GM21447 (cell line): Measurements from ENCODE around the gene WIPF1.

Experiments used
- ATAC-seq: cut with Tn5 transposase; IDR thresholded peaks from one replicate; pipeline ENCODE4 v1.9.1; 2021; ENCODE audit not compliant: unreplicated experiment

WIPF1 gene

DNA sequence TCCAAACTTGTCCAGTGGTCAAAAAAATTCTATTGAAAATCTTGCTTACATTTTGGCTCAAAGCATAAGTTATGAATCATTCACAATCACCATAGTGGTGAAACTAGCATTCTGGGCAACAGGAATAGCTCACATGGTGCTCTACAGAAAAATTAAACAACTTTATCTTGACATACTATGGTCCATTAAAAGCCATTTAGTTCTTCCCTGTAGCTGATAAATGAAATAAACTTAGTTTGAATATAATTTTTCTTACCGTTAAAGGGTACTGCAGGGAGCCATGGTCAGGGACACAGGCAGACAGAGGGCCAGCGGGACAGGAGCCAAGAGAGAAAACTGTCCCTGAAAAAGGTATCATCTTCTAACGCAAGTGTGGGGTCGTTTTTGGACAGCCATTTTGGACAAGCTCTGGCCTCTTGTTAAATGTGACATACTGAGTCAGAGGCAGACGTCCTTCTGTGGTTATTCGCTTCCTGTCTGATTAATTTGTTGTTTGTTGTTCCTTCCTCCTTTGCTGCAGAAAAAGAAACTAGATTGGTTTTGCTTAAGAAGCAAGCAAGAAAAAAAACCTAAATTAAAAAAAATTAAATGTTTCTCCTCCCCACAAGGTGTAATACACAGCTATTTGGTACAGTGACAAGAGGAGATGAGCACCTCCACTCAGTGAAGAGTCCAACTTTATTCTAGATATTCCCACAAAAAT is at the start of gene WIPF1:
Gene WIPF1, minus strand, starts transcription at position 460 of the 703 bp plus-strand sequence. CDS start 12,231 bp downstream, outside the sequence.
- peak; percentile 44 for ATAC-seq

DNA sequence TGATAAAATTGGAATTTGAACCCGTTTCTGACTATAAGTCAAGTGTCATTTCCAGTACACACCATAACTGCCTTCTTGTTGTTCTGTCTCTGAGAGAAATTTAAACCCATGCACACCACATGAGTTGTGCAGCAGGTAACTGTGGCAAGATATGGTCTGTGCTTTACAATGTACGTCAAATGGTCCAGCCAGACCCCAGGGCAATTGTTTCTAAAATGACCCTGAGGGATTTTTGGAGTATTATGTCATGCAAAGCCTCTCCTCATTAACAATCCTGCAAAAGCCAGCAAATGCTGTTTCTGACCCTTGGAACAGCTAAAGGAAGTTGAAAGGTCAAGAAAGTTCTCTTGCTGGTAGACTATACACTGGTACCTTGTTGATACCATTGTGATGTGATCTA is 47.7 kb upstream of the WIPF1 start:
- ATAC-seq = no peak

- no peak for ATAC-seq
These were observed 46.8 kb upstream of the WIPF1 start for GRCh38 chr2:174644406-174644805.

- no peak for ATAC-seq
These were observed 45.8 kb upstream of the WIPF1 start for GRCh38 chr2:174643356-174643755.

DNA sequence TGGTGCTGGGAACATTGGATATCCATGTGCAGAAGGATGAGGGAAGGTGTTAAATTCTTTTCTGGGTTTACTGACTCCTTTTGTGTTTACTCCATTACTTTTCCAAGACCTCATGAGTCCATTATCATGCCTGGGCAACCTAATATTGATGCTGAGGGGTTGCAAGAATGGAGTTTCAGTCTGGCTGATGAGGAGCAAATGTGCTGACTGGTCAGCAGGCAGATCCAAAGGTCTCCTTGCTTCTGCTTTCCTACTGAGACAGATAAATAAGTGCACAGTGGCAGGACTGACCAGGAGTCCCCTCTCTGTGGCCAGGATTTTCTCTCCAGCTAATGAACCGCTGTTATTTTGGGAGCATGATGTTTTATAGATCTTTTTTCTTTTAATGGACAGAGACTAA is 43.6 kb upstream of the WIPF1 start:
- no peak for ATAC-seq

- ATAC-seq = no peak
These were observed 39.4 kb upstream of the WIPF1 start for GRCh38 chr2:174636987-174637386.

- no peak for ATAC-seq
These were observed 38.3 kb upstream of the WIPF1 start for GRCh38 chr2:174635776-174636404.

DNA sequence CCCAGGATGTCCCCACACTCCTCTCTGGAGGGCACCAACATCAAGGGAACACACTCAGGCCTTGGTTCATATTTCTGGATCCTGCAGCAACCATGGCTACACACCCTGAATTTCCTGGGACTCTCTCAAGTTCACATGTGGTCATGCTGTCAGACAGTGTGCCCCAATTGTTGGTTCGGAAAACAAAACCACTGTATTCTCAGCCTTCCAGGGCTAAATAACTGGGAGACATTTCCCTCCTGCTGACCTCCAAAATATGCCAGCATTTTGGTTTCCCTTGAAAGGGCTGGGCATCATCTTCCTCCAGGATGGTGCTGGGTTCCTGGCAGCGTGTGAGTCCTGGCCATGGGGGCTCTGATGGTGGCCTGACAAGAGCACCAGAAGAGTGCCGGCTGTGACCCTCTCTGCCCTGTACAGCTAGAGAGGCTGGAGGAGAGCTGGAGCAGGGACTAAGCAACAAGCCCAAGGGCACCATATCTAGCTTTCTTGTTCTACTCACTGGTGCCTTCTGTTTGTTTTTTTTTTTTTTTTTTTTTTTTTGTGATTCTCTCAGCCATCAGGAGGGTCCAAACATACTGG is 37.5 kb upstream of the WIPF1 start:
- peak; percentile 1 for ATAC-seq

GRCh38 chr2:174634130-174635014 is 36.8 kb upstream of the WIPF1 start:
- ATAC-seq = peak; percentile 68

DNA sequence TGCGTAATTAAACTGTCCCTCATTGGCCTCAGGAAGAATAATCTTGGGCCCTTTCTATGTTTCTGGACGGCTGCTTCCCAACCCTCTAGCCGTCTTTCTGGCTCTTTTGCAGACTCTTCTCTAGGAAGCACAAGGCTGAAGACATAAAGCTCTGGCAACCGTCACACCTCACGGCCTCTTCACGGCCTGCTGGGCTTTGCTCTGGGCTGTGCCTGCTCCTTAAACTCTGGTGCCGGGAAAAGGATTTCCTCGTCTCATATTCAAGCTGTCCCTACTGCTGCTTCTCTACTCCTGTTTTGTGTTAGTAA is 36.0 kb upstream of the WIPF1 start:
- no peak for ATAC-seq

DNA sequence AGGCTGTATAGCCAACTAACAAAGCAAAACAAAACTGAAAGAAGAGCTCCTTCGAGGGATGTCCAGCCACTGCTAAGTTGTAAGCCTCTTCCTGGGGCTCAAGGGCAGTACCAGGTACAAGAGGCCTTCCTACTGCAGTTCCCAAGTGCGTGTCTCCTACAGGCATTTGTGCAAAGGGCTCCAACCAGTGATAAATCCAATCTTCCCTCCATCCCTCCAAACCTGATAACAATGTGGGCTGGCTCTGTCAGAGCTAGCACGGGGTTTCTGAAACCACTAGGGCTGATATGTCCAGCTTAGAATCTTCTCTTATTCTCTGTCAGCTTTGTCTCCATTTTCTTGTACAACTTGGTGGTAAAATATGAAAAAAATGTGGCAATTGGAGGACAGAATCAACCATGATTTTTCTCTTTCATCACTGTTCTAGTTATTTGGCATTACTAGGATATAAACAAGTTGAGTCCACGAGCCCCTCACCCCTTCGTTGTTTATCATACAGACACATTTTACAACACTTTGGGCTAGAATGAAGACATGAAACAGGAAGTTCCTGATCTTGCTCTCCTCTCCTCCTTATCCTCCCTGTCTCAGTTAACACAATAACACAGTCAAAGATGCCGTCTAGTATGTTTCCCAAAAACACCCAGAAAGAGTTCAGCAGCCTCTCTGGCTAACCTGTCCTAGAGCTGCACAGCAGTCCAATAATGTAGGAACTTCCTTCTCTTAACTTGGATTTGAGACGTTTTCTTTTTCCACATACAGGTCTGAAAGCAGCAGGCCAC is 35.4 kb upstream of the WIPF1 start:
- ATAC-seq = peak; percentile 31

DNA sequence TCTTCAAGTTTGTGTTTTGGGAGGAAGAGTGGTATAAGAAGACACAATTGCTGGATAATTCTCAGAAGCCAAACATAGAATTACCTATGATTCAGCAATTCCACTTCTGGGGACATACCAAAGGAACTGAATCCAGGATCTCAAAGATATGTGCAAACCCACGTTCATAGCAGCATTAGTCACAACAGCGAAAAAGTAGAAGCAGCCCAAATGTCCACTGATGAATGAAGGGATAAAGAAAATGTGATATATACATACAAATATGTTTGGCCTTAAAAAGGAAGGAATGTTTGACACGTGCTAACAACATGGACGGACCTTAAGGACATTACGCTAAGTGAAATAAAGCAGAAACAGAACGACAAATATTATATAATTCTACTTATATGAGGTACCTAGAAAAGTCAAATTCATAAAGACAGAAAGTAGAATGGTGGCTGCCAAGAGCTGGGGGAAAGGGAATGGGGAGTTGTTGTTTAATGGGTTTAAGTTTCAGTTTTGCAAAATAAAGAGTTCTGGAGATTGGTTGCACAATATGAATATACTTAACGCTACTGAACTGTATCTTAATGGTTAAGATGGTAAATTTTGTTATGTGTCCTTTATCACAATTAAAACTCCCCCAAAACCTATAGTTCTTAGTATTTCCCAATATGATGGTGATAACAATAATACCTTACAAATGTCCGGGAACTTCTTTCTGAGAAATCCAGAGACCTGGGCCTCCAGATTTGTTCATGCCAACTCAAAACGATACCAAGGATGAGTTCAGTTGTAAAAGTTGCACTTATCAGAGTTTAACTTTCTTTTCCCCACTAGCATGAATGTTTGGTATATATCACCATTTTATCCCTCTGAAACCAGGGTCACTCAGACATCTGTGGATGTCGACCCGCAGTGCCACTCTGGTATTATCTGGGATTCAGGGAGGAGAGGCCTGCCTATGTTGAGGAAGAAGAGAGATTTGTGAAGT is 33.7 kb upstream of the WIPF1 start:
- no peak for ATAC-seq

GRCh38 chr2:174630107-174630506 is 32.5 kb upstream of the WIPF1 start:
- ATAC-seq = no peak

DNA sequence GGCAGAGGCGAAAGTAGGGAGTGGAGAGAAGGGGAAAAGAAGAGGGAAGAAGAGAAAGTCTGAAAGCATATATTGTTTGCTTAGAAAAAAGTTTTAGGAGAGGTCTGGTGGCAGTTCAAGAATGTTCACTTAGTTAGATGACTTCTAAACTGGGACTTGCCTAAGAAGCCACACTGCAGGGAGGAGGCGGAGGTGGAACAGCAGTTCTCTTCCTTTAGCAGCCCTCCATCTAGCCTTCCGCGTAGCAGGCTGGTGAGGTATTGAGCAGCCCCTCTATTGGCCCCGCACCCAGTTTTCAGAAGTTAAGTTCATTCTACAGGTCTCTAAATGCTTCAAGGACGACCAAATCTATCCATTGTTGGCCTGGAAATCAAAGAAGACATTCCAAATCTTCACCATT is 31.9 kb upstream of the WIPF1 start:
- no peak for ATAC-seq

DNA sequence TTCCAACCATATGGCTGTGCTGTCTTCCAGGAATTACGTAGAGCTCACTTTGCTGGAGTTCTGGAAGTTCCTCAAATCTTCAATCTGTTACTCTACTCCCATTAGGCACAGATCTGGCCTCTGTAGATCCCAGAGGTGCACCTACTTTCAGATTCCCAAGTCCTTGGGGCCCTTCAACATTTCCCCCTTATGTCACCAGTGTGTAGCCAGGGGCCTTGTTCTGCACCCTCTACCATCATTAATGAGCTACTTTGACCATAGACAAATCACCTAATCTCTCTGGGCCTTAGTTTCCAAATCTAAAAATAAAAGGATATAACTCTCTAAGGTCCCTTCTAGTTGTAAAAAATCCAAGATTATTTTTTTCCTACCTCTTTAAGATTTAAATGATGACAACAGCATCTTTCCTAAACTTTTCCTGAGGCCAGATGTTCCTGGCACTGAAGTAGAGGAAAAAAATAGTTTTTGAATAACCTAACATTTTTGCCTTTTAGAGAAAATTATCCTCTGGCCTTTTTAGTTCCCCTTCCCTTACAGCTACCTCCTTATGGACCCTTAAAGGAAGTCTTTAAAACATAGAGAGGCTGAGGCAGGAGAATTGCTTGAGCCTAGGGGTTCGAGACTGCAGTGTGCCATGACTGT is 31.0 kb upstream of the WIPF1 start:
- ATAC-seq = no peak

DNA sequence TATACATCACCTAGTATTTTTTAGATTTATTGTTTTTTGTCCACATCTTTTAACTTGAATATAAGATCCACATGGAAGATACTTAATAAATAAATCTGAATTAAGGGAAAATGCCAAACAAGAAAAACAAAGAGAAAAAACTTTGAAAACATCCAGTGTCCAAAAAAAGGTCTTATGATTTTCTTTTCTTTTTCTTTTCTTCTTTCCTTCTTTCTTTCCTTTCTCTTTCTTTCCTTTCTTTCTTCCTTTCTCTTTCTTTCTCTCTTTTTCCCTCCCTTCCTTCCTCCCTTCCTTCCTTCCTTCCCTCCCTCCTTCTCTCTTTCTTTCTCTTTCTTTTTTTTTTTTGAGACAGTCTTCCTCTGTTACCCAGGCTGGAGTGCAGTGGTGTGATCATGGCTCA is 29.6 kb upstream of the WIPF1 start:
- ATAC-seq = no peak

DNA sequence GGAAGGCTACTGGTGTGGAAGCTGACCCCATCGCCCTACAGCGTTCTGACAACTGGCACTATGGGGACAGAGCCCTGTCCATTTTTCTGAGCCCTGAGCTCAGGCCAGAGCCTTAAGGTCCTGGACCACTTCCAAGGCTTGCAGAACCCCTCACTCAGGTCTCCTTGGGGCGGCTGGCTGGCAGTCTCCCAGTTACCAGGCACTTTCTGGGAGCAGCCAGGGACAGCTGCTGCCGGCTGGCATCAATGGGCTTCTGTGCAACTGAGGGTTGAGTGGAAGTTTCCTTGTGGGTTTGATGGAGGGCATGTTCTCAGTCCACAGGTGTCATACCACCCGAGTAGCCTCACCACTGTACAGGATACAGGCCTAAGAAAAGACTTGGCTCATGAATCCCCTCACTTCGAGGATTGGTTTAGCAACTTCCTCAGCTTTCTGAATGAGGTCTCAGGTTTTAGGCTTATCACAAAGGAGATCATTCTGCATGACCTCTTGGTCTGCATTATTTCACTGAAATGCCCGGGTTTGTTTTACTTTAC is 27.4 kb upstream of the WIPF1 start:
- no peak for ATAC-seq

DNA sequence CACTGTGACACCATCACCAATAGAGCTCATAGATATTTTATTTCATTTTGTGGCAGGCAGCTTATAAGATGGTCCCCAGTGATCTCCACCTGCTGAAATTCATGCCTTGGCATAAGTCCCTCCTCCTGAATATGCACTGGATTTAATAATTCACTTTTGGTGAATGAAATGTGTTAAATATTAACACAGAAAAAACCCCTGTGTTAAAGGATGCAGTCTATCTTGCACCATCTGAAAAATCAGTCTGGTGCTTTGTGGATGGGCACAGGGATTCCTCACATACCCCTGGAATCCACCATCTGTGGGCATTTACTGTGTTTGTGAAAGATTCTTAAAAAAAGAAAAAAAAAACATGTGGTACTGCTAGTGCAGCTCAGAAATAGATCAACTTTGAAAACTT is 26.1 kb upstream of the WIPF1 start:
- ATAC-seq = no peak

DNA sequence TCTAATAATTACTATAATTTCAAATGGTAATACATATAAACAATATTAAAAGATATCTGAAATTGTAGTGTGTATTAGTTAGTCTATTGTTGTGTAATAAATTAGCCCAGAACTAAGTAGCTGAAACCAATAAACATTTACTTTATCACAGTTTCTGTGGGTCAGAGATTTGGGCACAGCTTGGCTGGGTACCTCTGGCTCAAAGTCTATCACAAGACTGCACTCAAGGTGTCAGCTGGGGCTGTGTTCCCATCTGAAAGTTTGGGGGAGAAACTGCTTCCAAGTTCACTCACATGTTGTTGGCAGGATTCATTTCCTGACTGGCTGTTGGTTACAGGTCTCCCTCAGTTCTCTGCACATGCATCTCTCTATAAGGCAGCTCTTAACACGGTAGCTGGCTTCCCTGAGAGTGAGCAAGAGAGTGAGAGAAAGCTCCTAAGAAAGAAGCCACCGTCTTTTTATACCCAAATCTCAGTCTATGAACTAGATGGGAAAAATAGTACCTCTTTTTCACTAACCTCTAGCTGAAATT is 25.6 kb upstream of the WIPF1 start:
- no peak for ATAC-seq
